ENCODE measurements around the gene ULK4. TPM values are rescaled to one million over a fixed set of nuclear protein-coding genes. Genes with fewer than 3 reads are reported as not detected.
A peak's percentile ranks its signal among the peaks of the same experiment; 100 is the strongest.

The ULK4 gene
- total RNA-seq, 1 experiment from 2014 or later, result 8.7 TPM

DNA sequence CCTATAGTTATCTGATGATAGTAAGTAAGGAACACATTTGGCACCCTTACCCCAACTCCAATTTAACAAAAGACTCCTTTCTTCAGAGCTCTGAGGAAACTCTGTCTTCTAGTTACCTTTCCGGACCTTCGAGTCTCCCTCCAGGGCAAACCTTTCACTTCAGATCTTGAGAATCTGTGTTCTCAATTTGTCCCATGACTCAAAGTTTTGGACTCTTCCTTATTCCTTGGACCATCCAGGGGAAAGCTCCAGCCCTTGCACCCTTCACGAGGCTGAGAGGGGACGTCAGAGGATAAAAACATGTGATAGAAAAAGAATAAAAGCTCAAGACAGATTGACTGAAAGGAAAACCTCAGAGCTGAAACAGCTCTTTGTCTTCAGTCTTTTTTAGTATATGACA, 685.7 kb downstream of the ULK4 start:
- Histone ChIP-seq H3K27ac (no peak overlapping the region), H3K4me2 (no peak overlapping the region), H3F3A (ENCODE audit: insufficient read depth, low read depth) (no peaks in the 10 kb centered on the region), H3K4me1 (replicated peaks; ENCODE audit: insufficient read depth) (peaks cover 25% of the 10 kb centered on the region), H2AFZ (no peak overlapping the region), H3K79me2 (ENCODE audit: low read depth) (no peaks in the 10 kb centered on the region), H3K9me2 (ENCODE audit: insufficient read depth) (no peaks in the 10 kb centered on the region), H3K9me3 (ENCODE audit: insufficient read depth, low read depth) (no peaks in the 10 kb centered on the region; the same call in 1 of the 2 replicates), H3K36me3 (ENCODE audit: low read depth) (no peaks in the 10 kb centered on the region), H3K27me3 (ENCODE audit: insufficient read depth, low read depth) (no peaks in the 10 kb centered on the region), H3K4me3 (no peak overlapping the region), H4K20me1 (ENCODE audit: insufficient read depth) (no peaks in the 10 kb centered on the region)
- TF ChIP-seq, protein P1, sequence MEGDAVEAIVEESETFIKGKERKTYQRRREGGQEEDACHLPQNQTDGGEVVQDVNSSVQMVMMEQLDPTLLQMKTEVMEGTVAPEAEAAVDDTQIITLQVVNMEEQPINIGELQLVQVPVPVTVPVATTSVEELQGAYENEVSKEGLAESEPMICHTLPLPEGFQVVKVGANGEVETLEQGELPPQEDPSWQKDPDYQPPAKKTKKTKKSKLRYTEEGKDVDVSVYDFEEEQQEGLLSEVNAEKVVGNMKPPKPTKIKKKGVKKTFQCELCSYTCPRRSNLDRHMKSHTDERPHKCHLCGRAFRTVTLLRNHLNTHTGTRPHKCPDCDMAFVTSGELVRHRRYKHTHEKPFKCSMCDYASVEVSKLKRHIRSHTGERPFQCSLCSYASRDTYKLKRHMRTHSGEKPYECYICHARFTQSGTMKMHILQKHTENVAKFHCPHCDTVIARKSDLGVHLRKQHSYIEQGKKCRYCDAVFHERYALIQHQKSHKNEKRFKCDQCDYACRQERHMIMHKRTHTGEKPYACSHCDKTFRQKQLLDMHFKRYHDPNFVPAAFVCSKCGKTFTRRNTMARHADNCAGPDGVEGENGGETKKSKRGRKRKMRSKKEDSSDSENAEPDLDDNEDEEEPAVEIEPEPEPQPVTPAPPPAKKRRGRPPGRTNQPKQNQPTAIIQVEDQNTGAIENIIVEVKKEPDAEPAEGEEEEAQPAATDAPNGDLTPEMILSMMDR (conservative IDR thresholded peaks at IDR 0.05), result no peak
- no peak for TF ChIP-seq EZH2 (IDR thresholded peaks at IDR 0.05; ENCODE audit: low read depth)
- DNase-seq, result no peak
- BruUV-seq (replicated peaks), result no TSS peak
- POLR2A ChIA-PET (ENCODE audit: unreplicated experiment), result no interaction called here
- CTCF ChIA-PET, result no interaction called here
- intact Hi-C loops (cut with micrococcal nuclease; ENCODE audit: unreplicated experiment), result no loop called here

DNA sequence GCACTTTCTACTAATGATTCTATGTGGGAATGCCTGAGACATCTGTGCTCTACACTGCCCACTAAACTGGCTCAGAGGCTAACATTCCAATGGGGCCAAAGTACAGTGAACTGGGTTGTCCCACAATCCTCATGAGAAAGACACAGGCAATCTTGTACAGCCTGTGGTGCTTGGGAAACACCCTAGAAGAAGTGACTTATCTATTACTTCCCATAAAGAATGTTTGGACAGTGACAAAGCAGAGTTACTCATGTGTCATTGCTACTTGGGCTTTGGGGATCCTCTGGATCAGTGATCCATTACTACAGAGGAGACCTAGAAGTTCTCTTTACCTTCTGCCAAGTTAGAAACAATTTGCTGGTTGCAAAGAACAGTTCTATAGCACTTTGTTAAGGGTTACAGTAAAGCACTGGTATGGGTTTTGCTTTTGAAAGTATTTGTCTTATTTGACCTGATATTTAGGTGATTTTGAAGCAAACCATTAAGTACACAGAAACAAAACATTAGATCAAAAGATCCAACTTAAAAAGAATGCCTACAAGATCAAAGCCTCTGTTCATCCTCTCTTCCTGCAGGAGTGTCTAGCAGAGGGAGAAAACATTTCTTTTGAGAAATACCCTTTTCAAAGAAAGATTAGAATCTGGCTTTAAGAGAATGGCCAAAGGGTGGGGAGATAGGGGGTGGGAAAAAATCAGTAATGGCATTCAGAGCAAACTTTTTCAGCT, 686.8 kb downstream of the ULK4 start:
- no peak for TF ChIP-seq EZH2 (IDR thresholded peaks at IDR 0.05; ENCODE audit: low read depth)
- TF ChIP-seq, protein P1 (conservative IDR thresholded peaks at IDR 0.05), result no peak
- no TSS peak for BruUV-seq (replicated peaks)
- Histone ChIP-seq H4K20me1 (ENCODE audit: insufficient read depth) (no peaks in the 10 kb centered on the region), H3K27ac (peak overlapping the region; percentile 40), H3K36me3 (ENCODE audit: low read depth) (no peaks in the 10 kb centered on the region), H3K4me1 (replicated peaks; ENCODE audit: insufficient read depth) (peaks cover 25% of the 10 kb centered on the region), H2AFZ (no peak overlapping the region), H3K79me2 (ENCODE audit: low read depth) (no peaks in the 10 kb centered on the region), H3K9me3 (ENCODE audit: insufficient read depth, low read depth) (no peaks in the 10 kb centered on the region; the same call in 1 of the 2 replicates), H3K4me3 (no peak overlapping the region), H3F3A (ENCODE audit: insufficient read depth, low read depth) (no peaks in the 10 kb centered on the region), H3K9me2 (ENCODE audit: insufficient read depth) (no peaks in the 10 kb centered on the region), H3K4me2 (peak overlapping the region; percentile 19; the same call in 1 of the 2 replicates), H3K27me3 (ENCODE audit: insufficient read depth, low read depth) (no peaks in the 10 kb centered on the region)
- intact Hi-C loops (cut with micrococcal nuclease; ENCODE audit: unreplicated experiment), result no loop called here
- DNase-seq, result peak; percentile 11 to 83
- ChIA-PET CTCF (no interaction called here), POLR2A (ENCODE audit: unreplicated experiment) (no interaction called here)

DNA sequence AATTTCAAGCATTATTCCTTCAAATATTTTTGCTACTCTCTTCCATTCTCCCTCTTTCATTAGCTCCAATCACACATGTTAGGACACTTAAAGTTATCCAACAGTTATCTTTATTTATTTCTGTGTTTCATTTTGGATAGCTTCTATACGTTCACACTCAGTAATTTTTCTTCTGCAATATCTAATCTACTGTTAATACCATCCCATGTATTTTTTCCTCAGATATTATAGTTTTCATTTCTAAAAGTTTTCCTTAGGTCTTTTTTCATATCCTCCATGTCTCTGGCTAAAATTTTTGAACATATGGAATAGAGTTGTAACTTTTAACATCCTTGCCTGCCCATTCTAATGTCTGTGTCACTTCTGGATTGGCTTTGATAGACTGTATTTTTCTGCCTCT, 689.2 kb downstream of the ULK4 start:
- Histone ChIP-seq H3K4me2 (no peak overlapping the region), H2AFZ (no peak overlapping the region), H4K20me1 (ENCODE audit: insufficient read depth) (no peaks in the 10 kb centered on the region), H3K79me2 (ENCODE audit: low read depth) (no peaks in the 10 kb centered on the region), H3K27ac (no peak overlapping the region), H3K9me3 (ENCODE audit: insufficient read depth, low read depth) (no peaks in the 10 kb centered on the region; the same call in 1 of the 2 replicates), H3K4me1 (replicated peaks; ENCODE audit: insufficient read depth) (peaks cover 32% of the 10 kb centered on the region), H3F3A (ENCODE audit: insufficient read depth, low read depth) (peaks cover 3% of the 10 kb centered on the region; the same call in 1 of the 2 replicates), H3K27me3 (ENCODE audit: insufficient read depth, low read depth) (no peaks in the 10 kb centered on the region), H3K4me3 (no peak overlapping the region), H3K9me2 (ENCODE audit: insufficient read depth) (no peaks in the 10 kb centered on the region), H3K36me3 (ENCODE audit: low read depth) (no peaks in the 10 kb centered on the region)
- ChIA-PET CTCF (no interaction called here), POLR2A (ENCODE audit: unreplicated experiment) (no interaction called here)
- no peak for TF ChIP-seq EZH2 (IDR thresholded peaks at IDR 0.05; ENCODE audit: low read depth)
- no peak for DNase-seq
- no TSS peak for BruUV-seq (replicated peaks)
- intact Hi-C loops (cut with micrococcal nuclease; ENCODE audit: unreplicated experiment), result no loop called here
